ENCODE measurements around the gene TSHZ3.

Gene TSHZ3

GRCh38 chr19:31334849-31335624, 14.2 kb downstream of the TSHZ3 start:
- no peak for DNase-seq

- no peak for DNase-seq
These were observed 15.0 kb downstream of the TSHZ3 start for GRCh38 chr19:31334101-31334848.

GRCh38 chr19:31332096-31332495, 17.1 kb downstream of the TSHZ3 start:
- DNase-seq, result no peak

GRCh38 chr19:31331536-31331935, 17.7 kb downstream of the TSHZ3 start:
- no peak for DNase-seq

- no peak for DNase-seq
These were observed 18.5 kb downstream of the TSHZ3 start for GRCh38 chr19:31330761-31331160.

GRCh38 chr19:31330237-31330636, 19.0 kb downstream of the TSHZ3 start:
- no peak for DNase-seq

GRCh38 chr19:31329819-31330218, 19.4 kb downstream of the TSHZ3 start:
- DNase-seq, result no peak

- DNase-seq, result no peak
These were observed 21.0 kb downstream of the TSHZ3 start for GRCh38 chr19:31328238-31328637.

- no peak for DNase-seq
These were observed 22.8 kb downstream of the TSHZ3 start for GRCh38 chr19:31326329-31327028.

- DNase-seq, result no peak
These were observed 23.9 kb downstream of the TSHZ3 start for GRCh38 chr19:31325342-31325741.

- DNase-seq, result no peak
These were observed 29.8 kb downstream of the TSHZ3 start for GRCh38 chr19:31319465-31319864.

- no peak for DNase-seq
These were observed 30.3 kb downstream of the TSHZ3 start for GRCh38 chr19:31318790-31319425.

- DNase-seq, result no peak
These were observed 31.7 kb downstream of the TSHZ3 start for GRCh38 chr19:31317570-31317969.

GRCh38 chr19:31317093-31317492, 32.1 kb downstream of the TSHZ3 start:
- no peak for DNase-seq

- DNase-seq, result no peak
These were observed 32.9 kb downstream of the TSHZ3 start for GRCh38 chr19:31316201-31316951.

GRCh38 chr19:31315652-31316051, 33.6 kb downstream of the TSHZ3 start:
- no peak for DNase-seq

GRCh38 chr19:31314849-31315629, 34.2 kb downstream of the TSHZ3 start:
- no peak for DNase-seq

GRCh38 chr19:31314156-31314555, 35.1 kb downstream of the TSHZ3 start:
- DNase-seq, result no peak

GRCh38 chr19:31313291-31314030, 35.8 kb downstream of the TSHZ3 start:
- no peak for DNase-seq

- DNase-seq, result no peak
These were observed 36.5 kb downstream of the TSHZ3 start for GRCh38 chr19:31312677-31313244.
